Keratinocyte (primary cell): Measurements from ENCODE around the gene AKR1A1.

Source experiments
- EZH2 ChIP-seq: IDR thresholded peaks from one replicate; pipeline ENCODE4 v1.6.1; 2012; ENCODE audit warnings: inconsistent platforms, mild to moderate bottlenecking, low read length, moderate library complexity
- TF ChIP-seq, protein P1 (sequence below), 3 experiments: IDR thresholded peaks in 1 of 3; conservative IDR thresholded peaks in 1 of 3; optimal IDR thresholded peaks in 1 of 3; 2 replicates in 2 of 3; 3 replicates in 1 of 3; pipeline versions ENCODE3 to v1.5.1; 2011; ENCODE audit warnings: low read length in 3 of 3, mild to moderate bottlenecking in 3 of 3, moderate library complexity in 2 of 3, control low read depth in 1 of 3, inconsistent platforms in 1 of 3; ENCODE audit not compliant: insufficient read depth in 2 of 3; ENCODE audit errors: extremely low read depth in 1 of 3

- TF ChIP-seq, protein P1, sequence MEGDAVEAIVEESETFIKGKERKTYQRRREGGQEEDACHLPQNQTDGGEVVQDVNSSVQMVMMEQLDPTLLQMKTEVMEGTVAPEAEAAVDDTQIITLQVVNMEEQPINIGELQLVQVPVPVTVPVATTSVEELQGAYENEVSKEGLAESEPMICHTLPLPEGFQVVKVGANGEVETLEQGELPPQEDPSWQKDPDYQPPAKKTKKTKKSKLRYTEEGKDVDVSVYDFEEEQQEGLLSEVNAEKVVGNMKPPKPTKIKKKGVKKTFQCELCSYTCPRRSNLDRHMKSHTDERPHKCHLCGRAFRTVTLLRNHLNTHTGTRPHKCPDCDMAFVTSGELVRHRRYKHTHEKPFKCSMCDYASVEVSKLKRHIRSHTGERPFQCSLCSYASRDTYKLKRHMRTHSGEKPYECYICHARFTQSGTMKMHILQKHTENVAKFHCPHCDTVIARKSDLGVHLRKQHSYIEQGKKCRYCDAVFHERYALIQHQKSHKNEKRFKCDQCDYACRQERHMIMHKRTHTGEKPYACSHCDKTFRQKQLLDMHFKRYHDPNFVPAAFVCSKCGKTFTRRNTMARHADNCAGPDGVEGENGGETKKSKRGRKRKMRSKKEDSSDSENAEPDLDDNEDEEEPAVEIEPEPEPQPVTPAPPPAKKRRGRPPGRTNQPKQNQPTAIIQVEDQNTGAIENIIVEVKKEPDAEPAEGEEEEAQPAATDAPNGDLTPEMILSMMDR (optimal IDR thresholded peaks at IDR 0.05 in 1 of 3, IDR thresholded peaks at IDR 0.05 in 1 of 3, conservative IDR thresholded peaks at IDR 0.05 in 1 of 3; ENCODE audit: extremely low read depth in 1 of 3, insufficient read depth in 2 of 3, low read length in 3 of 3) = no peak
- TF ChIP-seq EZH2 = no peak
Observed at GRCh38 chr1:45584351-45585109, 33.9 kb downstream of the AKR1A1 start.
